GM12892 (cell line): ENCODE measurements around the gene ERVH48-1.
"Not testable (repeated sequence)": the region's sequence is repeated elsewhere in the genome, so short reads cannot be mapped to it uniquely, and the experiment has no call there.

Source experiments
- DNase-seq: peaks from one replicate; pipeline ENCODE4 v3.0.0; 2011; ENCODE audit not compliant: insufficient read length
- FAIRE-seq: peaks from 2 replicates; lab custom pipeline; 2011; peaks lifted over from hg19 to GRCh38; lab: Jason Lieb, UNC
- POLR2A ChIP-seq: IDR thresholded peaks from 2 replicates; pipeline ENCODE4 v1.6.1; 2011; ENCODE audit warnings: low read depth, low read length, control low read depth
- POLR2AphosphoS5 ChIP-seq: IDR thresholded peaks from 2 replicates; pipeline ENCODE4 v1.6.1; 2011; ENCODE audit warnings: low read depth, low read length, control low read depth
- TAF1 ChIP-seq: IDR thresholded peaks from 2 replicates; pipeline ENCODE4 v1.6.1; 2011; ENCODE audit warnings: low read depth, mild to moderate bottlenecking, control low read depth, low read length, borderline replicate concordance

The ERVH48-1 gene

DNA sequence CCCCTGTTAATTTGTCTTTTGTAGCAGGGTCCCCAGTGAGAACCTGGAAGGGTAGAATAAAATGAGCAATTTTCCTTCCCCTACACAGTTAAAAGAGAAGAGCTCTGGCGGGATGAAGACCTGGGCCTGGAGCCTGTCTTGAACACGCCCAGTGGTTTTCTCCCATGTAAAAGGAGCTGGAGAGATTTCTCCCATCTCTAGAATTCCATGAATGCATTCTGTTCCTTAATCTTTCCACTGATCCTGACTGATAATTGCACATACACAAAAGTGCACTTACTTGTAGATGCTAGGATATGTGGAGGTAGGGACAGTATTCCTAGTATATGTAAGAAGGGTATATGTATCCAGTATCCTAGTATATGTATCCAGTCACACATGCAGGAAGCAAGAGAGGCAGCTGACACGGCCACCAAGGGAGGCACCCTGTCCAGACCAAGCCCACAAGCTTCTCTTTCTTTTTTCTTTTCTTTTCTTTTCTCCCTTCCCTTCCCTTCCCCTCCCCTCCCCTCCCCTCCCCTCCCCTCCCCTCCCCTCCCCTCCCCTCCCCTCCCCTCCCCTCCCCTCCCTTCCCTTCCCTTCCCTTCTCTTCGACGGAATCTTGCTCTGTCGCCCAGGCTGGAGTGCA is 37.1 kb upstream of the ERVH48-1 start:
- no peak for TF ChIP-seq POLR2A
- TF ChIP-seq TAF1, result no peak
- no peak for TF ChIP-seq POLR2AphosphoS5
- DNase-seq (no peak), FAIRE-seq (no peak)

DNA sequence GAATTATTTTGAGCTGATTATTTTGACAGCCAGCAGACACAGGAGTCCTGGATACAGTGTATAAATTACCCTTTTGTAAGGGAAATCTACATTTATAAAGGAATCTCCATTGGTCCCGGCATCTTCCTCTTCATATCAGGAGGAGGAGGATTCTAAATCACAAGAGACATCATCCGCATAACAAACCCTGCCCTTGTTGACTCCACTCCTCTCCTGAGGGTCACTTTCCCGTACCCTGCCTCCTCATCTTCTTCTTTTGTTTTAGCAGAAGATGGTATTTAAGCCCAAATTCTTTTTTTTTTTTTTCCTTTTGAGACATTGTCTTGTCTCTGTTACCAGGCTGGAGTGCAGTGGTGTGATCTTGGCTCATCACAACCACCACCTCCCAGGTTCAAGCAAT is 34.3 kb upstream of the ERVH48-1 start:
- DNase-seq (no peak), FAIRE-seq (no peak)
- TF ChIP-seq POLR2AphosphoS5 (no peak), TAF1 (no peak), POLR2A (no peak)

- FAIRE-seq, DNase-seq: not testable (repeated sequence)
Observed at GRCh38 chr21:42958122-42958521, 32.7 kb upstream of the ERVH48-1 start.

DNA sequence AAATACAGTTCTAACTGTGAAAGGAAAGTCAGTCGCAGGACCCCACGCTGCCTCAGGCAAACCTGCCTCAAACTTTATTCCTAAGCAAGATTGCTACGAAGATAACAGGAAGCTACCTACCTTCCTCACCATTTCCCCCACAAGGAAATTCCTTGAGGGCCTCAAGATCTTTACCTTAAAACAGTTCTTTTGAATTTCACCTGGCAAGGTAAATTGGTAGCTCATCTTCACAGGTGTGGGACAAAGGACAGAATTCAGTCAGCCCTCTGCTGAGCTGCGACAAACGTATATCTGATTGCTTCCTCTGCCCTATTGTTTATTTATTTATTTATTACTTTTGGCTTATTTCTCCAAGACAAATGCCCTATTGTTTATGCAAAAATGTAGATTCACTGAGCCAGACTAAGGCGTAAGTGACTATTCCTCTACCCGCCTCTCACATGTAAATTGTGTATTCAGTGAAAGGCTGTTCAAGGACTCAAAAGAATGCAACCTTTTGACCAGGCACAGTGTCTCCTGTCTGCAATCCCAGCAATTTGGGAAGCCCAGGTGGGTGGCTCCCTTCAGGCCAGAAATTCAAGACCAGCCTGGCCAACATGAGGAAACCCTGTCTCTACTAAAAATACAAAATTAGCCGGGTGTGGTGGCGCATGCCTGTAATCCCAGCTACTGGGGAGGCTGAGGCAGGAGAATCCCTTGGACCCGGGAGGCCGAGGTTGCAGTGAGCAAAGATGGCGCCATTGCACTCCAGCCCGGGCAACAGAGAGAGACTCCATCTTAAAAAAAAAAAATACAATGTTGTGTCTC is 31.6 kb upstream of the ERVH48-1 start:
- TF ChIP-seq POLR2AphosphoS5, result no peak
- no peak for TF ChIP-seq TAF1
- no peak for TF ChIP-seq POLR2A
- FAIRE-seq (no peak), DNase-seq (no peak)

DNA sequence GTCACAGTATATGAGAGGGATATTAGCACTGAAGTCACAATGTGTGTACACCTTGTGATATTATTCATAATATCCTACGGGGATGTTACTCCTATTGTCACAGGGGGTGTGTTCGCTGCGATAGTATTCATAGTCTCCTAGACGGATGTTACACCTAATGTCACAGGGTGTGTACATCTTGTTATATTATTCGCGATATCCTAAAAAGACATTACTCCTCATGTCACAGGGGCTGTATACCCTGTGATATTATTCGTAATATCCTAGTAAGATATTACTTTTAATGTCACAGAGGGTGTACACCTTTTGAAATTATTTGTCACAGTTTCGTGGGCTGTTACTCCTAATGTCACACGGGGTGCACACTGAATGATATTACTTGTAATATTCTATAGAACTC is 25.8 kb upstream of the ERVH48-1 start:
- not testable (repeated sequence) for FAIRE-seq, DNase-seq

DNA sequence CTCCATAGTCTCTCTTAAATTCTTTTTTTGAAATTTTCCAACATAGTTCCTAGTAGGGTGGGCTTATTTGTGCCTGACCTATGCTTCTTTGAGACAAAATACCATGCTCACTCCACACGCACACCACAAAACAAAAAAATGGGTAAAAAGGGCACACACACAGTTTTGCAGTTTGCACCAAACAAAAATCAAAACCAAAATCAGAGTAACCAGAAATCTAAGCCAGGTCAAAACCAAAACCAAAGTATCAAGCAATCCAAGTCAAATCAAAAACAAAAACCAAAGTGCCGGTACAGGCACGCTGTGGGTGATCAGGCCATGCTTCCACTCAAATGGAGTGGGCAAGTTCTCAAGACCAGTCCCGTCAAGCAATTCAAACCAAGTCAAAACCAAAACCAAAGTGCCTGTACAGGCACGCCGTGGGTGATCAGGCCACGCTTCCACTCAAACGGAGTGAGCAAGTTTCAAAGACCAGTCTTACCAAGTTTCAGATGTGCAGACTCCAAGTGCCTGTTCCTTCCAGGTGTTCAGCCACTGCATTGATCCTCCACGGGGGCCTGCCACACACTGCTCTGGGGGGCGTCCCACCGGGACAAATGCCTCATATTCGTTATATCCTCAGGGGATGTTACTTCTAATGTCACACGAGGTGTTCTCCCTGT is 23.8 kb upstream of the ERVH48-1 start:
- DNase-seq, FAIRE-seq: not testable (repeated sequence)

GRCh38 chr21:42942244-42942643 is 16.8 kb upstream of the ERVH48-1 start:
- no peak for FAIRE-seq
- TF ChIP-seq TAF1 (no peak), POLR2AphosphoS5 (no peak), POLR2A (no peak)
- DNase-seq, result no peak

DNA sequence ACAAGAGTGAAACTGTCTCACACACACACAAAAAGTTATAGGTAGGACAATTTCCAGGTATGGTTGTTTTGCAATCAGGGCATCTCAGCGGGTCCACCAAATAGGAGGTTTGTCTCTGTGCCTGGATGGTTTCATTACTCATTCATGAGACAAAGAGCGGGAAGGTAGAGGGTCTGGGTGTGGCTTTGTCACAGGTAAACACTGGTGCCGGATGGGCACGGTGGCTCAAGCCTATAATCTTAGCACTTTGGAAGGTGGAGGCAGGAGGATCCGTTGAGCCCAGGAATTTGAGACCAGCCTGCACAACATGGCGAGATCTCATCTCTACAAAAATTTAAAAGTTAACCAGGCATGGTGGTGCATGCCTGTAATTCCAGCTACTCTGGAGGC is 16.3 kb upstream of the ERVH48-1 start:
- FAIRE-seq, result no peak
- TF ChIP-seq TAF1 (no peak), POLR2AphosphoS5 (no peak), POLR2A (no peak)
- DNase-seq, result no peak

- DNase-seq (no peak), FAIRE-seq (no peak)
- TF ChIP-seq POLR2A (no peak), TAF1 (no peak), POLR2AphosphoS5 (no peak)
Observed at GRCh38 chr21:42939582-42940413, 14.4 kb upstream of the ERVH48-1 start.

DNA sequence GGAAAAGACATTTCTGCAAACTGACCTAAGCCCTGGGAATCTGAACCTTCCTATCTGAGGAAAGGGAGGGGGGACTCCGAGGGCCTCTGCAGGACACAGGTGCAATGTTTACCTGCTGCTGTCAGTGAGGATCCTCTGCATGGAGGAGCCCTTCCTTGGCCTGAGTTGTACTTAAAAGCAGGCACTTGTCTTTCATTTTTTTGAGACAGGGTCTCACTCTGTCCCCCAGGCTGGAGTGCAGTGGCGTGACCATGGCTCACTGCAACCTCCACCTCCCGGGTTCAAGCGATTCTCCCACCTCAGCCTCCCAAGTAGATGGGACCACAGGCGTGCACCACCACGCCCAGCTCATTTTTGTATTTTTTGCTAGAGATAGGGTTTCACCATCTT is 13.2 kb upstream of the ERVH48-1 start:
- not testable (repeated sequence) for FAIRE-seq, DNase-seq

- FAIRE-seq (no peak), DNase-seq (no peak)
- TF ChIP-seq POLR2A (no peak), POLR2AphosphoS5 (no peak), TAF1 (no peak)
Observed at GRCh38 chr21:42937960-42938605, 12.7 kb upstream of the ERVH48-1 start.

GRCh38 chr21:42937034-42937940 is 11.9 kb upstream of the ERVH48-1 start:
- not testable (repeated sequence) for DNase-seq
- FAIRE-seq, result peak; percentile 63

- not testable (repeated sequence) for DNase-seq, FAIRE-seq
Observed at GRCh38 chr21:42936360-42936759, 10.9 kb upstream of the ERVH48-1 start.

DNA sequence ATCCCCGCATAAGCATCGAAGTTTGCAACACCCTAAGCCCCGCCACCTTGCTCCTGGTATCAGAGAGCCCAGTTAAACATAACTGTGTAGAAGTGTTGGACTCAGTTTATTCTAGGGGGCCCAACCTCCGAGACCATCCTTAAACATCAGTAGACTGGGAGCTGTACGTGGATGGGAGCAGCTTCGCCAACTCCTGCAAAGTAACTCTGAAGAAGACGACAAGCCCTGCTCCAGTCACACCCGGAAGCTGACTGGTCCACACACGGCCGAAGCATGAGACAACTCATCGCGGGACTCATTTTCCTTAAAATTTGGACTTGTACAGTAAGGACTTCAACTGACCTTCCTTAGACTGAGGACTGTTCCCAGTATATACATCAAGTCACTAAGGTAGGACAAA is 8.5 kb upstream of the ERVH48-1 start:
- not testable (repeated sequence) for FAIRE-seq, DNase-seq

DNA sequence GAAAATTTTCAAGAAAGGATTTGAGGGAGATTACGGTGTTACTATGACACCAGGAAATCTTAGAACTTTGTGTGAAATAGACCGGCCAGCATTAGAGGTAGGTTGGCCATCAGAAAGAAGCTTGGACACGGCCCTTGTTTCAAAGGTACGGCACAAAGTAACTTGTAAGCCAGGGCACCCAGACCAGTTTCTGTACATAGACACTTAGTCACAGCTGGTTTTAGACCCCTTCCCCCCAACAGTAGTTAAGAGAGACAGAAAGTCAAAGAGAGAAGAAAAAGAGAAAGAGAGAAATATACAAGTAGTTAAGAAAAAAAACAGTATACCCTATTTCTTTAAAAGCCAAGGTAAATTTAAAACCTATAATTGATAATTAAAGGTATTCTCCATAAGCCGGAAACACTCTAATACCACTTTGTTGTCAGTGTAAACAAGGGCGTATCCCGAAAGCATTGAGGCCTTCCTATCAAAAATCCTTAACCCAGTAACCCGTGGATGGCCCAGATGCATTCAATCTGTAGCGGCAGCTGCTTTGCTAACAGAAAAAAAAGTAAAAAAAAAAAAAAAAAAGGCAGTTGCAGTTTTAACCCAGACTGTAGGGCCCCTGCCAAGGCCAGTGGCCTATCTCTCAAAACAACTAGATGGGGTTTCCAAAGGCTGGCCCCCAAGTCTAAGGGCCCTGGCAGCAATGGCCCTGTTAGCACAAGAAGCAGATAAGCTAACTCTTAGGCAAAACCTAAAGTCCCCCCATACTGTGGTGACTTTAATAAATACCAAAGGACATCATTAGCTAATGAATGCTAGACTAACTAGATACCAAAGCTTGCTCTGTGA is 7.9 kb upstream of the ERVH48-1 start:
- DNase-seq, FAIRE-seq: not testable (repeated sequence)
